Thoracic aorta (tissue), 2 donors: ENCODE results near the gene TAF6. TPM values are rescaled to one million over a fixed set of nuclear protein-coding genes. Genes with fewer than 3 reads are reported as not detected.

Source experiments
- ATAC-seq: fragments of 150-250 bp; one replicate; pipeline ENCODE4 v1.8.0; 2017; ENCODE audit warnings: low read depth; ENCODE audit not compliant: insufficient number of reproducible peaks, low FRiP score
- DNase-seq: peaks from one replicate; pipeline ENCODE4 v3.0.0-alpha.2; 2020; ENCODE audit warnings: low spot score
- H3K27ac ChIP-seq, 2 donors: fragments of 200-600 bp; sonication (generic); 1 replicate in 1 of 2; 2 replicates in 1 of 2; pipeline ENCODE4 v1.5.1; 2016; ENCODE audit warnings: mild to moderate bottlenecking in 2 of 2, moderate library complexity in 2 of 2
- H3K27me3 ChIP-seq: fragments of 200-600 bp; sonication (generic); replicated peaks from 2 replicates; pipeline ENCODE4 v1.6.0; 2016; ENCODE audit warnings: mild to moderate bottlenecking; ENCODE audit not compliant: insufficient read depth
- H3K36me3 ChIP-seq: fragments of 200-600 bp; sonication (generic); one replicate; pipeline ENCODE4 v1.5.1; 2016
- H3K4me1 ChIP-seq, 2 donors: fragments of 200-600 bp; sonication (generic); 1 replicate in 1 of 2; 2 replicates in 1 of 2; pipeline versions ENCODE4 v1.5.1 to v1.6.0; 2016; ENCODE audit warnings: low read depth in 2 of 2, mild to moderate bottlenecking in 1 of 2; ENCODE audit not compliant: control insufficient read depth in 1 of 2
- H3K4me3 ChIP-seq: fragments of 200-600 bp; sonication (generic); 2 replicates; pipeline ENCODE4 v1.5.1; 2016; ENCODE audit warnings: mild to moderate bottlenecking
- H3K9me3 ChIP-seq: fragments of 200-600 bp; sonication (generic); 2 replicates; pipeline ENCODE4 v1.5.1; 2016
- CTCF ChIP-seq: fragments of 200-600 bp; sonication (generic); IDR thresholded peaks from one replicate; pipeline ENCODE4 v1.5.1; 2019; ENCODE audit warnings: antibody characterized with exemption
- total RNA-seq, 2 donors: library from RNA; depleted of rRNA; stranded (reverse); fragments of >200 nt; gene quantifications; one replicate each; pipeline versions ENCODE4 v1.1.0 to v1.2.3, GENCODE V29; 2016

TAF6 gene
- total RNA-seq, 2 donors from 2014 or later, result 48.0 to 72.8 TPM

DNA sequence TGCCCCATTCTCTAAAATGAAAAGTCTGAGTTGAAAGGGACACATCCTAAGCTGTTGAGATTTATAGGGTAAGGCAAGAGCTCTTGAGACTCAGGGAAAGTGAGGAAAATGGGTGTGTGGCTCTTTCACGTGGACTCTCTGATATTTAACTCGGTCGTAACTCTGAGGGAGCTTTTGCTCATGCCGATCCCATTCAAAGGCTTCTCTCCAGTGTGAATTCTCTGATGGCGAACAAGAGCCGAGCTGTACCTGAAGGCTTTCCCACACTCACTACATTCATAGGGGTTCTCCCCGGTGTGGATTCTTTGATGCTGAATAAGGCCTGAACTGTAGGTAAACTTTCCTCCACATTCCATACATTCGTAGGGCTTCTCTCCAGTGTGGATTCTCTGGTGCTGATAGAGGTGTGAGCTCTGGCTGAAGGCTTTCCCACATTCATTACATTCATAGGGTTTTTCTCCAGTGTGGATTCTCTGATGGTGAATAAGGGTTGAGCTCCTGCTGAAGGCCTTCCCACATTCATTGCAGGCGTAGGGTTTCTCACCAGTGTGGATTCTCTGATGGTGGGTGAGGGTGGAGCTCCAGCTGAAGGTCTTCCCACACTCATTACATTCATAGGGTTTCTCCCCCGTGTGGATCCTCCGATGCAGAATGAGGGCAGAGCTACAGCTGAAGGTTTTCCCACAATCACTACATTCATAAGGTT is 48.0 kb downstream of the TAF6 start:
- TF ChIP-seq CTCF, result no peak
- ATAC-seq (no peak), DNase-seq (no peak)
- Histone ChIP-seq H3K9me3 (peaks cover 13% of the 10 kb centered on the region), H3K4me1 (peaks cover 0 to under 1% of the 10 kb centered on the region in 2 donors), H3K27me3 (no peaks in the 10 kb centered on the region), H3K36me3 (peaks cover 66% of the 10 kb centered on the region), H3K4me3 (no peak overlapping the region), H3K27ac (no peak overlapping the region)

DNA sequence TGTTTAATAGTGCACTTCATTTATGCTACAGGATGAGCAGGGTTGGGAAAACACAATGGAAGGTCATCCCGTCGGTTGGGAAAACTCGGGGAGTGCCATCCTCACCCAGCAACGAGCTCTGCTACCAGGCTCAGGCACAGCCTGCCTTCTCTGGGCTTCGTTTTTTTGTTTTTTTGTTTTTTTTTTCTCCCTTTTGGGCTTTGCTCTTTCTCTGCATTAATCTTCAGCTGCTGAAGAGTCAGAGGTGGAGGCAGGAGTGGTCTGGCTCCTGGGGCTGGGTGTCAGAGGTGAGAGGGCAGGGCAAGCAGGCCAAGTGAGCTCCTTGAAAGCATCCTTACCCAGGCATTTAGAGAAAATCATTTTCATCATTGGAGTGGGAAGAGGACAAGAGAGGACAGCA is 49.2 kb downstream of the TAF6 start:
- Histone ChIP-seq H3K36me3 (peaks cover 54% of the 10 kb centered on the region), H3K27me3 (no peaks in the 10 kb centered on the region), H3K27ac (no peak overlapping the region), H3K4me3 (no peak overlapping the region), H3K9me3 (peaks cover 13% of the 10 kb centered on the region), H3K4me1 (peaks cover 0 to 8% of the 10 kb centered on the region in 2 donors)
- DNase-seq, result no peak
- no peak for TF ChIP-seq CTCF
- no peak for ATAC-seq

DNA sequence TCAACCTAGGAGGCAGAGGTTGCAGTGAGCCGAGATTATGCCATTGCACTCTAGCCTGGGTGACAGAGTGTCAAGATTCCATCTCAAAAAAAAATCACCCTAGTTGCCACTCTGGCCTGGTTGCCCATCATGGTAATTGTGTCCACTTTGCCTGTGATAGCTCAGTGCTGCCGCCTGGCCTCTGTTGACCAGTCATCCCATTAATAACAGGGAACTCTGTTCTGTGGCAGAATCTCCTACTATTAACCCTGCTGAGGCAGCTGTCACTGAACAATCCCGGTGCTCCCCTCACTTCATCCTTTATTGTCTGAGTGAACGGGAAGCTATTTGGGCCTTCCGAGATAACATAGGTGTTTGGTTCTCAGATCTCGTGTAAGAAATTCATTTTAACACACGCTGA is 52.2 kb downstream of the TAF6 start:
- no peak overlapping the region for H3K27ac ChIP-seq
- TF ChIP-seq CTCF, result no peak
- no peak for DNase-seq
- H3K36me3 ChIP-seq, result peaks cover 40% of the 10 kb centered on the region
- H3K9me3 ChIP-seq, result peaks cover 8% of the 10 kb centered on the region
- no peaks in the 10 kb centered on the region for H3K27me3 ChIP-seq
- H3K4me3 ChIP-seq, result no peak overlapping the region
- peaks cover 0 to 8% of the 10 kb centered on the region in 2 donors for H3K4me1 ChIP-seq
- no peak for ATAC-seq

DNA sequence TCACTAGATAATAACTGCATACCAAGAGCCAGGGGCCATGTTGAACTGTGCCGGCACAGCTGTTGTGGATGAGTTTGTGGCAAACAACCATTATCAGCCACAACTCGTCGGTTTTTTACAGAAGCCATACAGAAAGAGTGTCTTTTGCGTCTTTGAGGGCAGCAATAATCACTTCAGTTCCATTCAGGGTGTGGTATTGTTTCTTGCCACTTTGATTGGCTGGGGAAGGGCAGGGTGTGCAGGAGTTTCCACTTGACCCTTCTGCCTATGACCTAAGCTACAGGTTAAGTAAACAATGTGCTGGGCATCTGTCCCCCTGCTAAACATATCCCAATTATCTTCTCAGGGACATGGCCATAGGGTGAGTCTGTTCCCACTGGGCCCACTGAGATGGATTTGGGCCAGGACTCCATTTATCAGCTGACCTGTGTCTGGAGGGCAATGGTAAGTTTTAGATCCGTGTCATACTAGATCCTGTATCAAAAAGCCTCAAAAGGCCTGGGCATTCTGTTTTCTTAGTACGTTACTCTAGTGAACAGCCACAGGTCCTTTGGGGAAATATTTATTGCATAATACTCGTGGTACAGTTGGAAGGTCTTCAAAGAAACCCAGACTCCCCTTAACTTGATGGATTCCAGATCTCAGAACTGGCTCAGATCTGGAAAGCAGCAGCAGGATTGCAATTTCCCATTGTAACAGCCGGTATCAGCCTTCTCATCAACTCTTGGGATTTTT is 53.5 kb downstream of the TAF6 start:
- Histone ChIP-seq H3K27me3 (no peaks in the 10 kb centered on the region), H3K9me3 (no peaks in the 10 kb centered on the region), H3K36me3 (peaks cover 32% of the 10 kb centered on the region), H3K27ac (no peak overlapping the region), H3K4me3 (no peak overlapping the region), H3K4me1 (peaks cover 0 to 8% of the 10 kb centered on the region in 2 donors)
- ATAC-seq (no peak), DNase-seq (no peak)
- TF ChIP-seq CTCF, result no peak

- Histone ChIP-seq H3K4me1 (peaks cover 0 to 8% of the 10 kb centered on the region in 2 donors), H3K9me3 (no peaks in the 10 kb centered on the region), H3K36me3 (peaks cover 22% of the 10 kb centered on the region), H3K27ac (no peak overlapping the region), H3K27me3 (no peaks in the 10 kb centered on the region), H3K4me3 (no peak overlapping the region)
- TF ChIP-seq CTCF, result no peak
- DNase-seq, result no peak
- no peak for ATAC-seq
Measured at GRCh38 chr7:100064162-100064561, 55.0 kb downstream of the TAF6 start.
